KMS-11 (cell line): Measurements from ENCODE around the gene PRSS2.
"Not testable (repeated sequence)": the region's sequence is repeated elsewhere in the genome, so short reads cannot be mapped to it uniquely, and the experiment has no call there.

Experiments
- H2AFZ ChIP-seq: fragments of 200-600 bp; sonication (generic); 2 replicates; pipeline ENCODE4 v1.6.1; 2016; ENCODE audit warnings: antibody characterized with exemption, mixed run types, low read depth
- H3K27ac ChIP-seq: fragments of 200-600 bp; sonication (generic); 2 replicates; pipeline ENCODE4 v1.6.1; 2016; ENCODE audit warnings: mild to moderate bottlenecking, mixed run types
- H3K27me3 ChIP-seq: fragments of 200-600 bp; sonication (generic); 2 replicates; pipeline ENCODE4 v1.6.1; 2017; ENCODE audit warnings: mild to moderate bottlenecking, low read depth, mixed run types, moderate library complexity; ENCODE audit not compliant: insufficient read depth
- H3K36me3 ChIP-seq: fragments of 200-600 bp; sonication (generic); 2 replicates; pipeline ENCODE4 v1.6.1; 2017; ENCODE audit warnings: mild to moderate bottlenecking, mixed run types; ENCODE audit not compliant: insufficient read depth
- H3K4me1 ChIP-seq: fragments of 200-600 bp; sonication (generic); 2 replicates; pipeline ENCODE4 v1.6.1; 2016; ENCODE audit warnings: mild to moderate bottlenecking, low read depth, mixed run types; ENCODE audit not compliant: poor library complexity, severe bottlenecking
- H3K4me2 ChIP-seq: fragments of 200-600 bp; sonication (generic); 2 replicates; pipeline ENCODE4 v1.7.0; 2016; ENCODE audit warnings: mild to moderate bottlenecking, mixed run types
- H3K4me3 ChIP-seq: fragments of 200-600 bp; sonication (generic); IDR thresholded peaks from 2 replicates; pipeline ENCODE4 v1.6.1; 2017; ENCODE audit warnings: low read depth, low read length, mixed read lengths; ENCODE audit not compliant: insufficient read depth
- H3K79me2 ChIP-seq: fragments of 200-600 bp; sonication (generic); 2 replicates; pipeline ENCODE4 v1.6.1; 2016; ENCODE audit warnings: low read depth, mixed run types; ENCODE audit not compliant: insufficient read depth
- H3K9ac ChIP-seq: fragments of 200-600 bp; sonication (generic); 2 replicates; pipeline ENCODE4 v1.6.1; 2016; ENCODE audit warnings: mild to moderate bottlenecking, mixed run types
- H4K20me1 ChIP-seq: fragments of 200-600 bp; sonication (generic); 2 replicates; pipeline ENCODE4 v1.6.1; 2016; ENCODE audit warnings: mild to moderate bottlenecking, mixed run types; ENCODE audit not compliant: insufficient read depth
- TF ChIP-seq, protein P1 (sequence below): fragments of 200-600 bp; sonication (generic); conservative IDR thresholded peaks from 2 replicates; pipeline ENCODE4 v1.6.1; 2017; ENCODE audit warnings: low read depth, mild to moderate bottlenecking, antibody characterized with exemption, low read length, moderate library complexity, mixed read lengths

Gene PRSS2

DNA sequence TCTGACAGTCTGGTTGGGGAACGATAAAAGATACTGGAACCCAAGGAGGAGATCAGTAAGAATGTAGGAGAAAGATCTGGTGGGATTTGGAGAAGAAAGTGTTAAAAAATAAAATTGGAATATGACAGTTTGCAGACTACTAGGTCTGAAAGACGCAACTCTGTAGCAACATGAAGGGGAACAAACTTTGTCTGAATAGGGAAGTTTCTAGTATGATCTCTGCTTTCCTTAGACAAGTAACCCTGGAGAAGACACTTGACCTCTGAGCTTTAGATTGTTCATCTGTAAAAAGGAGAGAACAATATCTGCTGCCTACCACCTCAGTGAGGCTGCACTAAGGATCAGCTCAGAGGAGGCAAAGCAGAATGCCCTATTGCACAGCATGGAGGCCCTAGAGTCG, 24.5 kb upstream of the PRSS2 start:
- Histone ChIP-seq H3K4me1 (no peaks in the 10 kb centered on the region), H2AFZ (no peak overlapping the region), H3K9ac (no peak overlapping the region), H3K4me3 (no peak overlapping the region), H3K36me3 (no peaks in the 10 kb centered on the region), H3K27me3 (no peaks in the 10 kb centered on the region), H3K27ac (no peak overlapping the region), H3K4me2 (no peak overlapping the region), H4K20me1 (no peaks in the 10 kb centered on the region), H3K79me2 (no peaks in the 10 kb centered on the region)
- TF ChIP-seq, protein P1, sequence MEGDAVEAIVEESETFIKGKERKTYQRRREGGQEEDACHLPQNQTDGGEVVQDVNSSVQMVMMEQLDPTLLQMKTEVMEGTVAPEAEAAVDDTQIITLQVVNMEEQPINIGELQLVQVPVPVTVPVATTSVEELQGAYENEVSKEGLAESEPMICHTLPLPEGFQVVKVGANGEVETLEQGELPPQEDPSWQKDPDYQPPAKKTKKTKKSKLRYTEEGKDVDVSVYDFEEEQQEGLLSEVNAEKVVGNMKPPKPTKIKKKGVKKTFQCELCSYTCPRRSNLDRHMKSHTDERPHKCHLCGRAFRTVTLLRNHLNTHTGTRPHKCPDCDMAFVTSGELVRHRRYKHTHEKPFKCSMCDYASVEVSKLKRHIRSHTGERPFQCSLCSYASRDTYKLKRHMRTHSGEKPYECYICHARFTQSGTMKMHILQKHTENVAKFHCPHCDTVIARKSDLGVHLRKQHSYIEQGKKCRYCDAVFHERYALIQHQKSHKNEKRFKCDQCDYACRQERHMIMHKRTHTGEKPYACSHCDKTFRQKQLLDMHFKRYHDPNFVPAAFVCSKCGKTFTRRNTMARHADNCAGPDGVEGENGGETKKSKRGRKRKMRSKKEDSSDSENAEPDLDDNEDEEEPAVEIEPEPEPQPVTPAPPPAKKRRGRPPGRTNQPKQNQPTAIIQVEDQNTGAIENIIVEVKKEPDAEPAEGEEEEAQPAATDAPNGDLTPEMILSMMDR: no peak

DNA sequence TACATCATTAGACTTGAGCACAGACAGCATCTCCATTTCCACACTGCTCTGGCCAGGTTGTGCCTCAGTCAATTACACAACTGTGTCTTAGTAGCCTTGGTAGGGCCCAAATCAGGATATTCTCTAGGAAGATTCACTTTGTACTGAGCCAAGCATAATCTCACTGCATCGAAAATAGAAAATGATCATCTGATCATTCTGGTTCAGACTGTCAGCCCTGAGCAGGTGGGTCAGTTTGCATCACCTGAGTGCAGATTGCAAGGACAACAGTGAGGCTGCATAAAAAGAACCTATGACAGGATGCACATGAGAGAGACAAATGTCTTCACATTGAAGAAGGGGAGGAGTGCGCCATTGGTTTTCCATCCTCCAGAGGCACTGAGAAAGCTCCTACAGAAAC, 22.4 kb upstream of the PRSS2 start:
- H3K79me2 ChIP-seq, H4K20me1 ChIP-seq, H3K9ac ChIP-seq, H3K4me3 ChIP-seq, H3K4me1 ChIP-seq, H2AFZ ChIP-seq, H3K27ac ChIP-seq, H3K4me2 ChIP-seq, H3K27me3 ChIP-seq, H3K36me3 ChIP-seq: not testable (repeated sequence)

DNA sequence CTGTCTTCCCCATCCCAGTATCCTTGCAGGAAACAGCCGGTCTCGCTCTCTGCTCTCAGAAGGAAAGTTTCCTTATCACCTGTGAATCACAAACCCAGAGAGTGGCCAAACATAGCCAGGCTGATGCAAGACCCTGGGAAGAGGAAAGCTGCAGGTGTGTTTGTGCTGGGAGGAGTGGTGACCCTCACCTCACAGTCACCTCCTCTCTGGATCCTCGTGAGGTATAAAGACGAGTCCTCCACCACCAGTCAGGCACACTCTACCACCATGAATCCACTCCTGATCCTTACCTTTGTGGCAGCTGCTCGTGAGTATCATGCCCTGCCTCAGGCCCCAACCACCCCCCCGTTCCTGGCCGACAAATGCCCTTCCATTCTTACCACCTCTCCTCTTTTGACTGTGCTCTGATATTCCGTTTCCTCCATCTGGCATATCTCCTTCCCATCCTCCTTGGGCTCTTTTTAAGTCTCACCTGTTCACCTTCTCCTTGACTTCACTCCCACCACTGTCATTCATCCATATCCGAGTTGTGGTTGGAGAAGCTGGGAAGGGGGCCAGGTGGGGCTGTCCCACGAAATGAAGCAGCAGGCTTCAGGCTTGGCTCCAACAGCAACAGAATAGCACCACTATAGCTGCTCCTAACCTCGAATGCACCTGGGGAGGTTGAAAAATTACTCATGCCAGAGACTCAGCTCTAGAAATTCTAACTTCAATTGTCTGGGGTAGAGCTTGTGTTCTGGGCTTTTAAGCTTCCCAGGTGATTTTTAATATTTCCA, 21.4 kb upstream of the PRSS2 start, which contains the start of gene PRSS1:
Gene PRSS1, plus strand, starts transcription at position 255 of the 776 bp plus-strand sequence. Its CDS starts 13 bp downstream, at position 268.
- Histone ChIP-seq H3K4me2 (no peak within 1 kb of the TSS), H3K27ac (no peak within 1 kb of the TSS), H3K27me3 (no peaks in the 10 kb centered on the region), H3K79me2 (no peaks in the 10 kb centered on the region), H3K4me1 (no peaks in the 10 kb centered on the region), H4K20me1 (no peaks in the 10 kb centered on the region), H3K36me3 (no peaks in the 10 kb centered on the region), H3K4me3 (no peak within 1 kb of the TSS), H3K9ac (no peak within 1 kb of the TSS), H2AFZ (no peak within 1 kb of the TSS)
- TF ChIP-seq, protein P1: no peak

DNA sequence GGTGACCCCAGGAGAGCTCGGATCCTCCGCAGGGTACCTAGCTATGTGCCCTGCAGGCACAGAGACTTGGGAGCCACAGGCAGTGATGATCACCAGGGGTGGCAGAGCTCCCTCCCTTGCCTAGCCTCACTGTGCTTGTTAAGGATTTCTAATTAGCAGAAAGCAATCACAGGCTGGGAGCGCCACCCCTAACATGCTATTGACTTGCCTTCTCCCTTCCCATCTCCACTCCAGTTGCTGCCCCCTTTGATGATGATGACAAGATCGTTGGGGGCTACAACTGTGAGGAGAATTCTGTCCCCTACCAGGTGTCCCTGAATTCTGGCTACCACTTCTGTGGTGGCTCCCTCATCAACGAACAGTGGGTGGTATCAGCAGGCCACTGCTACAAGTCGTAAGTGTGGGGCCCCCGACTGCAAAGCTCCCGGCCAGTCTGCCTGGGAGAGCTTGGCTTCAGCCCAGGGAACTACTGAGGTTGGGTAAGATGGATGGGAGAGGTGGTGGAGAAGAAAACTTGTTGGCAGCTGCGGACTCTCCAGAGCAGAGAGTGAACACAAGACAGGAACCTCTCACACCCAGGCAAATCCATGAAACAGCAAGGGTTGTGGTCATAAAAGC, 20.3 kb upstream of the PRSS2 start:
- H3K4me3 ChIP-seq: no peak overlapping the region
- no peak overlapping the region for H3K9ac ChIP-seq
- no peak overlapping the region for H3K27ac ChIP-seq
- H3K36me3 ChIP-seq: no peaks in the 10 kb centered on the region
- H3K79me2 ChIP-seq: no peaks in the 10 kb centered on the region
- no peak overlapping the region for H3K4me2 ChIP-seq
- no peaks in the 10 kb centered on the region for H3K27me3 ChIP-seq
- no peaks in the 10 kb centered on the region for H3K4me1 ChIP-seq
- no peak overlapping the region for H2AFZ ChIP-seq
- no peaks in the 10 kb centered on the region for H4K20me1 ChIP-seq
- TF ChIP-seq, protein P1: no peak

DNA sequence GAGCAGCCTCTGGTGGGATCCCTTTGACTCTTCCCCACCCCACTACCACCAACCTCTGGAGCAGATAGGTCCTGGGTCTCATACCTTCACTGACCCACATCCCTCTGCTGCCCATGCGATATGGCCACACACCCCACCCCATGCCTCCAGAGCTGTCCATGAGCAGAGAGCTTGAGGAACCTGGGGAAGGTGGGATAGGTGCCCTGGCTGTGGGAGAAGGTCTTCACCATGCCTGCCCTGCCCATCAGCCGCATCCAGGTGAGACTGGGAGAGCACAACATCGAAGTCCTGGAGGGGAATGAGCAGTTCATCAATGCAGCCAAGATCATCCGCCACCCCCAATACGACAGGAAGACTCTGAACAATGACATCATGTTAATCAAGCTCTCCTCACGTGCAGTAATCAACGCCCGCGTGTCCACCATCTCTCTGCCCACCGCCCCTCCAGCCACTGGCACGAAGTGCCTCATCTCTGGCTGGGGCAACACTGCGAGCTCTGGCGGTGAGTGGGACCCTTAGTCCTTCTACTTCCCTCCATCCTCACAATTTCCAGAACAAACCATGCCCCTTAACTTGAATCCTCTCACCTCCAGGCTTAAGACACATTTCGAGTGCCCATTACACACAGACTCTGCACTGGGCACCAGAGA, 19.1 kb upstream of the PRSS2 start:
- not testable (repeated sequence) for H3K79me2 ChIP-seq, H3K27ac ChIP-seq, H3K27me3 ChIP-seq, H3K4me1 ChIP-seq, H3K36me3 ChIP-seq, H2AFZ ChIP-seq, H4K20me1 ChIP-seq, H3K9ac ChIP-seq, H3K4me2 ChIP-seq, H3K4me3 ChIP-seq
